HCT116 (cell line): ENCODE measurements around the gene EGFR. TPM values are rescaled to one million over a fixed set of nuclear protein-coding genes. Genes with fewer than 3 reads are reported as not detected.

Source experiments
- ATAC-seq: fragments of 200-7000 bp; cut with Tn5 transposase; 2 replicates; pipeline ENCODE4 v1.9.1; 2020; ENCODE audit warnings: mild to moderate bottlenecking, moderate library complexity
- BruUV-seq: library from RNA; stranded (reverse); fragments of 400-500 nt; replicated peaks from 2 replicates; lab custom pipeline; 2021; lab: Mats Ljungman, UMichigan
- CTCF ChIA-PET: fragments of 300-600 bp; sonication (Branson Sonifier 250); formaldehyde crosslinking; loops from one replicate; lab custom pipeline; 2021; ENCODE audit warnings: antibody characterized with exemption; lab: Charles Lee
- POLR2A ChIA-PET: fragments of 300-600, 350-600 bp; sonication (Branson Sonifier 250); formaldehyde crosslinking; loops from one replicate; lab custom pipeline; 2021; ENCODE audit warnings: antibody characterized with exemption; lab: Charles Lee
- RAD21 ChIA-PET, 2 experiments: fragments of 300-600 bp; sonication (Branson Sonifier 250); formaldehyde crosslinking; loops; one replicate each; lab custom pipeline; 2023; ENCODE audit warnings: low total read pairs in 2 of 2; ENCODE audit not compliant: uncharacterized antibody in 2 of 2, unreplicated experiment in 2 of 2, low non-redundant PET in 1 of 2; lab: Charles Lee
- DNase-seq: peaks from one replicate; pipeline ENCODE4 v3.0.0-alpha.2; 2010; ENCODE audit warnings: low read depth, low spot score
- H2AFZ ChIP-seq: fragments of 200-600 bp; shearing (Covaris generic), sonication (generic); 2 replicates; pipeline ENCODE4 v1.6.1; 2017; ENCODE audit warnings: low read depth, mixed run types, mixed read lengths, antibody characterized with exemption, low read length; ENCODE audit not compliant: poor library complexity, severe bottlenecking
- H3K27ac ChIP-seq: 2 replicates; pipeline ENCODE4 v1.5.1; 2012; ENCODE audit warnings: low read depth, low read length
- H3K27me3 ChIP-seq: fragments of 200-600 bp; sonication (generic); 2 replicates; pipeline ENCODE4 v1.6.1; 2016; ENCODE audit warnings: mixed run types, low read length, mixed read lengths; ENCODE audit not compliant: insufficient read depth
- H3K36me3 ChIP-seq, 2 experiments: fragments of 200-500 bp in 1 of 2; fragments of 200-600 bp in 1 of 2; sonication (Bioruptor generic) in 1 of 2; sonication (generic) in 1 of 2; 2 replicates each; pipeline versions ENCODE4 v1.5.1 to v1.6.1; 2014 to 2016; ENCODE audit warnings: low read length in 2 of 2, inconsistent platforms in 1 of 2, mixed read lengths in 1 of 2, mixed run types in 1 of 2; ENCODE audit not compliant: insufficient read depth in 2 of 2, control insufficient read depth in 1 of 2
- H3K4me1 ChIP-seq, 2 experiments: fragments of 200-600 bp in 1 of 2; sonication (generic) in 1 of 2; 2 replicates each; pipeline versions ENCODE4 v1.5.1 to v1.6.1; 2012 to 2017; ENCODE audit warnings: low read length in 2 of 2, inconsistent platforms in 1 of 2, mild to moderate bottlenecking in 1 of 2, mixed read lengths in 1 of 2, mixed run types in 1 of 2, moderate library complexity in 1 of 2; ENCODE audit not compliant: insufficient read depth in 2 of 2, control insufficient read depth in 1 of 2
- H3K4me2 ChIP-seq: fragments of 200-600 bp; sonication (generic); 2 replicates; pipeline ENCODE4 v1.6.1; 2017; ENCODE audit warnings: mixed run types, low read length, mixed read lengths
- H3K4me3 ChIP-seq, 2 experiments: fragments of 200-600 bp in 1 of 2; sonication (generic) in 1 of 2; replicated peaks in 1 of 2; 2 replicates each; pipeline ENCODE4 v1.5.1; 2011 to 2016; ENCODE audit warnings: low read length in 2 of 2, control low read depth in 1 of 2, low read depth in 1 of 2, mild to moderate bottlenecking in 1 of 2, mixed read lengths in 1 of 2, mixed run types in 1 of 2
- H3K79me2 ChIP-seq: fragments of 200-600 bp; sonication (generic); 2 replicates; pipeline ENCODE4 v1.6.1; 2017; ENCODE audit warnings: mild to moderate bottlenecking, mixed run types, low read length, moderate library complexity, mixed read lengths; ENCODE audit not compliant: insufficient read depth
- H3K9ac ChIP-seq: fragments of 200-600 bp; sonication (generic); 2 replicates; pipeline ENCODE4 v1.6.1; 2016; ENCODE audit warnings: low read length, mixed read lengths
- H3K9me2 ChIP-seq: fragments of 200-600 bp; sonication (generic), shearing (Covaris generic); 2 replicates; pipeline ENCODE4 v1.6.1; 2017; ENCODE audit warnings: mixed run types, mild to moderate bottlenecking, moderate library complexity; ENCODE audit not compliant: insufficient read depth
- H3K9me3 ChIP-seq, 2 experiments: fragments of 200-500 bp in 1 of 2; fragments of 200-600 bp in 1 of 2; sonication (Bioruptor generic) in 1 of 2; sonication (generic) in 1 of 2; 2 replicates each; pipeline ENCODE4 v1.6.1; 2014 to 2017; ENCODE audit warnings: low read length in 2 of 2, mixed read lengths in 2 of 2, inconsistent platforms in 1 of 2, low read depth in 1 of 2, mild to moderate bottlenecking in 1 of 2, mixed run types in 1 of 2, moderate library complexity in 1 of 2; ENCODE audit not compliant: control insufficient read depth in 1 of 2, insufficient read depth in 1 of 2
- H4K20me1 ChIP-seq: fragments of 200-600 bp; sonication (generic), shearing (Covaris generic); 2 replicates; pipeline ENCODE4 v1.6.1; 2017; ENCODE audit warnings: mixed run types, mild to moderate bottlenecking, moderate library complexity; ENCODE audit not compliant: insufficient read depth
- CBX3 ChIP-seq: IDR thresholded peaks from 2 replicates; pipeline ENCODE4 v1.6.1; 2012; ENCODE audit warnings: low read depth
- CEBPB ChIP-seq: IDR thresholded peaks from 2 replicates; pipeline ENCODE4 v1.6.1; 2012; ENCODE audit warnings: low read depth
- ELF1 ChIP-seq: IDR thresholded peaks from 2 replicates; pipeline ENCODE4 v1.6.1; 2012; ENCODE audit warnings: low read depth, borderline replicate concordance
- EZH2 ChIP-seq: fragments of 200-600 bp; sonication (generic); IDR thresholded peaks from 2 replicates; pipeline ENCODE4 v1.6.1; 2017; ENCODE audit warnings: antibody characterized with exemption, mixed run types
- FOSL1 ChIP-seq: IDR thresholded peaks from 2 replicates; pipeline ENCODE4 v1.6.1; 2012; ENCODE audit warnings: low read depth
- POLR2A ChIP-seq: IDR thresholded peaks from 2 replicates; pipeline ENCODE4 v1.7.0; 2011; ENCODE audit warnings: borderline replicate concordance; ENCODE audit not compliant: insufficient read depth, insufficient read length; ENCODE audit errors: extremely low read depth
- RAD21 ChIP-seq: IDR thresholded peaks from 2 replicates; pipeline ENCODE4 v1.6.1; 2012; ENCODE audit warnings: low read depth, mild to moderate bottlenecking
- SIN3A ChIP-seq: IDR thresholded peaks from 2 replicates; pipeline ENCODE4 v1.6.1; 2012; ENCODE audit warnings: low read depth
- SP1 ChIP-seq: IDR thresholded peaks from 2 replicates; pipeline ENCODE4 v1.6.1; 2012; ENCODE audit warnings: low read depth
- SRF ChIP-seq: IDR thresholded peaks from 2 replicates; pipeline ENCODE4 v1.6.1; 2012; ENCODE audit warnings: low read depth
- TCF7L2 ChIP-seq: IDR thresholded peaks from 2 replicates; pipeline ENCODE4 v1.7.0; 2011; ENCODE audit warnings: borderline replicate concordance, inconsistent platforms; ENCODE audit not compliant: insufficient read depth, insufficient read length; ENCODE audit errors: extremely low read depth
- YY1 ChIP-seq: IDR thresholded peaks from 2 replicates; pipeline ENCODE4 v1.6.1; 2011; ENCODE audit warnings: low read length, low read depth, moderate library complexity, mild to moderate bottlenecking; ENCODE audit not compliant: insufficient replicate concordance; ENCODE audit errors: extremely low read depth
- ZNF274 ChIP-seq: fragments of 200-500 bp; sonication (Bioruptor generic); IDR thresholded peaks from 2 replicates; pipeline ENCODE4 v1.6.1; 2014; ENCODE audit warnings: mild to moderate bottlenecking, low read depth, low read length, inconsistent platforms
- intact Hi-C: fragments of 100-400 bp; cut with micrococcal nuclease; formaldehyde crosslinking; loops from 2 replicates; pipeline ENCODE4 v1.10.0; 2022
- total RNA-seq: library from RNA; stranded (reverse); gene quantifications from one replicate; pipeline ENCODE4 v1.2.1, GENCODE V29; 2021; ENCODE audit not compliant: unreplicated experiment
- TF ChIP-seq, protein P1 (sequence below): IDR thresholded peaks from 2 replicates; pipeline ENCODE4 v1.6.1; 2011; ENCODE audit warnings: mild to moderate bottlenecking, low read length, moderate library complexity; ENCODE audit not compliant: insufficient replicate concordance; ENCODE audit errors: extremely low read depth
- TF ChIP-seq, protein P2 (sequence below): IDR thresholded peaks from 2 replicates; pipeline ENCODE4 v1.6.1; 2012
- TF ChIP-seq, protein P3 (sequence below): IDR thresholded peaks from 2 replicates; pipeline ENCODE4 v1.6.1; 2012
- TF ChIP-seq, protein P4 (sequence below): IDR thresholded peaks from 2 replicates; pipeline ENCODE4 v1.6.1; 2012; ENCODE audit warnings: low read depth

EGFR gene
- total RNA-seq, 1 experiment from 2014 or later, result 71.5 TPM

DNA sequence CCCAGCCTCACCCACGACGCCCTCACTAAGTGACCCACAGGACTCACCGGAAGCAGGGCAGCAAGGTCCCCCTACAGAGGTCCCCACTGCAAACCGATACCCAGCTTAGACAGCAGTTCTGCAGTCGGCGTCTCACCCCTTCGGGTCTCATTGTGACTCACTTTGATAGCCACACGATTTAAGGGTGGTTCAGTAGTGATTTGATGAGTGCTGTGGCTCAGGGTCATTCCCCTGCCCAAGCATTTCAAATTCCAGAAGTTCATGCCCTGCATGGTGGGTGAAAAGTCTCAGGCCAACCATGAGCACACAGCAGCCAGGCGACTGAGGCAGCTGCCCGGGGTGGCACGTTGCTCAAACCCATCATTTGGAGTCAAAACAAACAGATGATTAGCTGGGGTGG, 93.2 kb downstream of the EGFR start (continued):
- TF ChIP-seq, protein P1, sequence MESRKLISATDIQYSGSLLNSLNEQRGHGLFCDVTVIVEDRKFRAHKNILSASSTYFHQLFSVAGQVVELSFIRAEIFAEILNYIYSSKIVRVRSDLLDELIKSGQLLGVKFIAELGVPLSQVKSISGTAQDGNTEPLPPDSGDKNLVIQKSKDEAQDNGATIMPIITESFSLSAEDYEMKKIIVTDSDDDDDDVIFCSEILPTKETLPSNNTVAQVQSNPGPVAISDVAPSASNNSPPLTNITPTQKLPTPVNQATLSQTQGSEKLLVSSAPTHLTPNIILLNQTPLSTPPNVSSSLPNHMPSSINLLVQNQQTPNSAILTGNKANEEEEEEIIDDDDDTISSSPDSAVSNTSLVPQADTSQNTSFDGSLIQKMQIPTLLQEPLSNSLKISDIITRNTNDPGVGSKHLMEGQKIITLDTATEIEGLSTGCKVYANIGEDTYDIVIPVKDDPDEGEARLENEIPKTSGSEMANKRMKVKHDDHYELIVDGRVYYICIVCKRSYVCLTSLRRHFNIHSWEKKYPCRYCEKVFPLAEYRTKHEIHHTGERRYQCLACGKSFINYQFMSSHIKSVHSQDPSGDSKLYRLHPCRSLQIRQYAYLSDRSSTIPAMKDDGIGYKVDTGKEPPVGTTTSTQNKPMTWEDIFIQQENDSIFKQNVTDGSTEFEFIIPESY, result no peak
- TF ChIP-seq, protein P2, sequence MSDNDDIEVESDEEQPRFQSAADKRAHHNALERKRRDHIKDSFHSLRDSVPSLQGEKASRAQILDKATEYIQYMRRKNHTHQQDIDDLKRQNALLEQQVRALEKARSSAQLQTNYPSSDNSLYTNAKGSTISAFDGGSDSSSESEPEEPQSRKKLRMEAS, result no peak
- no peak for TF ChIP-seq ZNF274
- TF ChIP-seq EZH2, result no peak
- no peak for TF ChIP-seq SRF
- TF ChIP-seq SIN3A, result no peak
- TF ChIP-seq TCF7L2, result no peak
- TF ChIP-seq, protein P3, sequence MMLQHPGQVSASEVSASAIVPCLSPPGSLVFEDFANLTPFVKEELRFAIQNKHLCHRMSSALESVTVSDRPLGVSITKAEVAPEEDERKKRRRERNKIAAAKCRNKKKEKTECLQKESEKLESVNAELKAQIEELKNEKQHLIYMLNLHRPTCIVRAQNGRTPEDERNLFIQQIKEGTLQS, result no peak
- TF ChIP-seq CEBPB, result no peak
- no peak for TF ChIP-seq RAD21
- TF ChIP-seq SP1, result no peak
- TF ChIP-seq, all 23 proteins: peak for 0

DNA sequence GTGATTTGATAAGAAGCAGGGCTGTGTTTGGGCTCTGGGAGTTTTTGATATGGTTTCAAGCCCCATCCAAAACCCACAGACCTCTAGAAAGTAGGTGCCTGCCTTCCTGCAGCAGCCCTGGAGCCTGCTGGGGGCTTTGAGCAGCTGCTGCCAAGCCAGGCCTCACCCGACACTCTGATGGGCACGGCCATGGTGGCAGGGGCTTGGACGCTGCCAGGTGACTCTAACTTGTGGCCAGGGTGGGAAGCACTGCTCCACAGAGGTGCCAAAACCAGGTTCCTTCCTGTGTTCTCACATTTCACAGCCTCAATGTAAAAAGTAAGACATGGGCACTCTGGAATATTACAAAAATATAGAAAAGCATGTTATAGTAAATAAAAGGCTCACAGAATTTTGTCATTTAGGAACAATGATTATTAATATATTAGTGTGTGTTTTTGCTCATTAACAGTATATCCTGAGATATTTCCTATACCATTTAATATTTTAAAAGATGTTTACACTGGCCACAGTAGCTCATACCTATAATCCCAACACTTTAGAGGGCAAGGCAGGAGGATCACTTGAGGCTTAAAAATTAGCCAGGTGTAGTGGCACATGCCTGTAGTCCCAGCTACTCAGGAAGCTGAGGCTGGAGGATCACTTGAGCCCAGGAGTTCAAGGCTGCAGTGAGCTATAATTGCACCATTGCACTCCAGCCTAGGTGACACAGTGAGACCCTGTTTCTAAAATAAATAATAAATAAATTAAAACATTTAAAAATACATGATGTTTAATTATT, 95.1 kb downstream of the EGFR start:
- H3K9ac ChIP-seq, result no peak overlapping the region
- no peak overlapping the region for H3K27ac ChIP-seq
- H3K9me3 ChIP-seq, result no peaks in the 10 kb centered on the region
- ATAC-seq, result no peak
- POLR2A ChIA-PET, result no interaction called here
- CTCF ChIA-PET, result no interaction called here
- RAD21 ChIA-PET, result no interaction called here
- H3K36me3 ChIP-seq, result no peaks in the 10 kb centered on the region
- H3K4me2 ChIP-seq, result no peak overlapping the region
- DNase-seq, result no peak
- no peaks in the 10 kb centered on the region for H4K20me1 ChIP-seq
- peaks cover 18 to 57% of the 10 kb centered on the region in 2 experiments for H3K4me1 ChIP-seq
- no TSS peak for BruUV-seq
- no peak overlapping the region for H3K4me3 ChIP-seq
- H3K27me3 ChIP-seq, result no peaks in the 10 kb centered on the region
- intact Hi-C loops, result no loop called here
- peaks cover 71% of the 10 kb centered on the region for H3K79me2 ChIP-seq
- H3K9me2 ChIP-seq, result no peaks in the 10 kb centered on the region
- H2AFZ ChIP-seq, result no peak overlapping the region
- TF ChIP-seq ELF1 (no peak), CBX3 (no peak), CEBPB (no peak), RAD21 (no peak), FOSL1 (no peak), SIN3A (no peak), POLR2A (no peak), YY1 (no peak)
- TF ChIP-seq, protein P1, result no peak
- TF ChIP-seq, protein P4, sequence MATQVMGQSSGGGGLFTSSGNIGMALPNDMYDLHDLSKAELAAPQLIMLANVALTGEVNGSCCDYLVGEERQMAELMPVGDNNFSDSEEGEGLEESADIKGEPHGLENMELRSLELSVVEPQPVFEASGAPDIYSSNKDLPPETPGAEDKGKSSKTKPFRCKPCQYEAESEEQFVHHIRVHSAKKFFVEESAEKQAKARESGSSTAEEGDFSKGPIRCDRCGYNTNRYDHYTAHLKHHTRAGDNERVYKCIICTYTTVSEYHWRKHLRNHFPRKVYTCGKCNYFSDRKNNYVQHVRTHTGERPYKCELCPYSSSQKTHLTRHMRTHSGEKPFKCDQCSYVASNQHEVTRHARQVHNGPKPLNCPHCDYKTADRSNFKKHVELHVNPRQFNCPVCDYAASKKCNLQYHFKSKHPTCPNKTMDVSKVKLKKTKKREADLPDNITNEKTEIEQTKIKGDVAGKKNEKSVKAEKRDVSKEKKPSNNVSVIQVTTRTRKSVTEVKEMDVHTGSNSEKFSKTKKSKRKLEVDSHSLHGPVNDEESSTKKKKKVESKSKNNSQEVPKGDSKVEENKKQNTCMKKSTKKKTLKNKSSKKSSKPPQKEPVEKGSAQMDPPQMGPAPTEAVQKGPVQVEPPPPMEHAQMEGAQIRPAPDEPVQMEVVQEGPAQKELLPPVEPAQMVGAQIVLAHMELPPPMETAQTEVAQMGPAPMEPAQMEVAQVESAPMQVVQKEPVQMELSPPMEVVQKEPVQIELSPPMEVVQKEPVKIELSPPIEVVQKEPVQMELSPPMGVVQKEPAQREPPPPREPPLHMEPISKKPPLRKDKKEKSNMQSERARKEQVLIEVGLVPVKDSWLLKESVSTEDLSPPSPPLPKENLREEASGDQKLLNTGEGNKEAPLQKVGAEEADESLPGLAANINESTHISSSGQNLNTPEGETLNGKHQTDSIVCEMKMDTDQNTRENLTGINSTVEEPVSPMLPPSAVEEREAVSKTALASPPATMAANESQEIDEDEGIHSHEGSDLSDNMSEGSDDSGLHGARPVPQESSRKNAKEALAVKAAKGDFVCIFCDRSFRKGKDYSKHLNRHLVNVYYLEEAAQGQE, result no peak
